Stimulated activated CD4-positive, alpha-beta T cell treated with anti-CD3 and anti-CD28 coated beads, TNF-alpha, amount 100 ng/mL, for 4 hours (primary cell): ENCODE data around the gene SLC6A12.
"Not testable (repeated sequence)": the region's sequence is repeated elsewhere in the genome, so short reads cannot be mapped to it uniquely, and the experiment has no call there.

ENCODE experiments used
- DNase-seq, 3 experiments: peaks; one replicate each; pipeline ENCODE4 v3.0.0-alpha.2; 2020; ENCODE audit warnings: low read depth in 3 of 3

SLC6A12 gene

GRCh38 chr12:197911-198695 lies 15.9 kb downstream of the SLC6A12 start:
- DNase-seq: no peak

GRCh38 chr12:197347-197746 lies 16.6 kb downstream of the SLC6A12 start:
- DNase-seq: no peak

GRCh38 chr12:196436-196835 lies 17.5 kb downstream of the SLC6A12 start:
- no peak for DNase-seq

- DNase-seq: no peak
Measured at GRCh38 chr12:195951-196350, 18.0 kb downstream of the SLC6A12 start.

GRCh38 chr12:195156-195555 lies 18.8 kb downstream of the SLC6A12 start:
- no peak for DNase-seq

- DNase-seq: no peak
Measured at GRCh38 chr12:194276-194675, 19.7 kb downstream of the SLC6A12 start.

GRCh38 chr12:193261-193660 lies 20.7 kb downstream of the SLC6A12 start:
- DNase-seq: no peak

- no peak for DNase-seq
Measured at GRCh38 chr12:191541-191940, 22.4 kb downstream of the SLC6A12 start.

- no peak for DNase-seq
Measured at GRCh38 chr12:190881-191280, 23.1 kb downstream of the SLC6A12 start.

GRCh38 chr12:189622-189962 lies 24.4 kb downstream of the SLC6A12 start:
- no peak for DNase-seq

GRCh38 chr12:188910-189621 lies 24.9 kb downstream of the SLC6A12 start:
- peak in 1 of 3 experiments; percentile 31 for DNase-seq

GRCh38 chr12:187986-188909 lies 25.7 kb downstream of the SLC6A12 start:
- not testable (repeated sequence) for DNase-seq

- DNase-seq: no peak
Measured at GRCh38 chr12:186006-186625, 27.8 kb downstream of the SLC6A12 start.

- no peak for DNase-seq
Measured at GRCh38 chr12:185576-185955, 28.4 kb downstream of the SLC6A12 start.

GRCh38 chr12:184811-185575 lies 29.0 kb downstream of the SLC6A12 start:
- no peak for DNase-seq

GRCh38 chr12:182381-182892 lies 31.5 kb downstream of the SLC6A12 start:
- no peak for DNase-seq

GRCh38 chr12:181921-182320 lies 32.0 kb downstream of the SLC6A12 start:
- no peak for DNase-seq

- no peak for DNase-seq
Measured at GRCh38 chr12:180445-180844, 33.5 kb downstream of the SLC6A12 start.

- DNase-seq: no peak
Measured at GRCh38 chr12:179885-180284, 34.1 kb downstream of the SLC6A12 start.

- DNase-seq: no peak
Measured at GRCh38 chr12:179131-179884, 34.6 kb downstream of the SLC6A12 start.
